OCI-LY7 (cell line): ENCODE results near the gene HS3ST3A1. TPM values are rescaled to one million over a fixed set of nuclear protein-coding genes. Genes with fewer than 3 reads are reported as not detected.

Source experiments
- BruUV-seq: library from RNA; stranded (reverse); fragments of 400-500 nt; replicated peaks from 2 replicates; lab custom pipeline; 2021; lab: Mats Ljungman, UMichigan
- CTCF ChIA-PET: fragments of 300-600 bp; sonication (Branson Sonifier 250); formaldehyde crosslinking; loops from one replicate; lab custom pipeline; 2022; ENCODE audit warnings: antibody characterized with exemption; ENCODE audit not compliant: unreplicated experiment; lab: Charles Lee
- POLR2A ChIA-PET: fragments of 300-600 bp; sonication (Branson Sonifier 250); formaldehyde crosslinking; loops from one replicate; lab custom pipeline; 2022; ENCODE audit warnings: antibody characterized with exemption; lab: Charles Lee
- DNase-seq: peaks from one replicate; pipeline ENCODE4 v3.0.0-alpha.2; 2015; ENCODE audit warnings: low spot score
- H2AFZ ChIP-seq: fragments of 200-600 bp; sonication (generic), shearing (Covaris generic); 2 replicates; pipeline ENCODE4 v1.6.1; 2014; ENCODE audit warnings: mild to moderate bottlenecking, antibody characterized with exemption, low read length, moderate library complexity
- H3K27ac ChIP-seq: fragments of 200-600 bp; sonication (generic); 2 replicates; pipeline ENCODE4 v1.5.1; 2014; ENCODE audit warnings: mixed run types, low read depth, mild to moderate bottlenecking, moderate library complexity, low read length, inconsistent platforms; ENCODE audit not compliant: poor library complexity, severe bottlenecking
- H3K36me3 ChIP-seq: fragments of 200-600 bp; sonication (generic); 2 replicates; pipeline ENCODE4 v1.6.1; 2014; ENCODE audit warnings: mild to moderate bottlenecking, antibody characterized with exemption, low read length, moderate library complexity, mixed read lengths; ENCODE audit not compliant: insufficient read depth
- H3K4me1 ChIP-seq: fragments of 200-600 bp; sonication (generic); 2 replicates; pipeline ENCODE4 v1.5.1; 2014; ENCODE audit warnings: mild to moderate bottlenecking, low read length; ENCODE audit not compliant: insufficient read depth, poor library complexity, severe bottlenecking
- H3K4me2 ChIP-seq: fragments of 200-600 bp; sonication (generic); 2 replicates; pipeline ENCODE4 v1.6.1; 2014; ENCODE audit warnings: mild to moderate bottlenecking, low read length
- H3K4me3 ChIP-seq: fragments of 200-600 bp; sonication (generic); 2 replicates; pipeline ENCODE4 v1.5.1; 2014; ENCODE audit warnings: mild to moderate bottlenecking, low read depth, low read length; ENCODE audit not compliant: poor library complexity, severe bottlenecking
- H3K79me2 ChIP-seq: fragments of 200-600 bp; sonication (generic); 2 replicates; pipeline ENCODE4 v1.6.1; 2016; ENCODE audit warnings: low read depth, mild to moderate bottlenecking, low read length, moderate library complexity, mixed read lengths; ENCODE audit not compliant: insufficient read depth
- H3K9me2 ChIP-seq: fragments of 200-600 bp; sonication (generic); 2 replicates; pipeline ENCODE4 v1.6.1; 2016; ENCODE audit warnings: mild to moderate bottlenecking, low read length, mixed read lengths; ENCODE audit not compliant: insufficient read depth
- H3K9me3 ChIP-seq: fragments of 200-600 bp; sonication (generic); 2 replicates; pipeline ENCODE4 v1.6.1; 2014; ENCODE audit warnings: mild to moderate bottlenecking, mixed run types, low read length, mixed read lengths
- H4K20me1 ChIP-seq: fragments of 200-600 bp; sonication (generic); 2 replicates; pipeline ENCODE4 v1.6.1; 2014; ENCODE audit warnings: mild to moderate bottlenecking, antibody characterized with exemption, low read length, moderate library complexity, mixed read lengths; ENCODE audit not compliant: insufficient read depth
- CTCF ChIP-seq: fragments of 200-600 bp; sonication (generic); conservative IDR thresholded peaks from 2 replicates; pipeline ENCODE4 v1.5.1; 2014; ENCODE audit warnings: mild to moderate bottlenecking, antibody characterized with exemption, low read length, moderate library complexity, mixed read lengths
- EZH2phosphoT487 ChIP-seq: fragments of 200-600 bp; sonication (generic); IDR thresholded peaks from 2 replicates; pipeline ENCODE4 v1.6.1; 2018; ENCODE audit warnings: low read depth, borderline replicate concordance, mild to moderate bottlenecking, mixed run types, antibody characterized with exemption, low read length, moderate library complexity, mixed read lengths
- intact Hi-C: fragments of 100-400 bp; cut with micrococcal nuclease; formaldehyde crosslinking; loops from one replicate; pipeline ENCODE4 v1.10.0; 2022; ENCODE audit not compliant: unreplicated experiment
- total RNA-seq, 2 experiments: library from RNA; depleted of rRNA in 1 of 2; stranded (reverse); fragments of >200 nt in 1 of 2; shearing (Covaris generic) in 1 of 2; gene quantifications; 2 replicates each; pipeline ENCODE4 v1.2.3, GENCODE V29; 2014 to 2022

HS3ST3A1 gene
- total RNA-seq, 2 experiments from 2014 or later: 0.72 TPM; not detected in 1

DNA sequence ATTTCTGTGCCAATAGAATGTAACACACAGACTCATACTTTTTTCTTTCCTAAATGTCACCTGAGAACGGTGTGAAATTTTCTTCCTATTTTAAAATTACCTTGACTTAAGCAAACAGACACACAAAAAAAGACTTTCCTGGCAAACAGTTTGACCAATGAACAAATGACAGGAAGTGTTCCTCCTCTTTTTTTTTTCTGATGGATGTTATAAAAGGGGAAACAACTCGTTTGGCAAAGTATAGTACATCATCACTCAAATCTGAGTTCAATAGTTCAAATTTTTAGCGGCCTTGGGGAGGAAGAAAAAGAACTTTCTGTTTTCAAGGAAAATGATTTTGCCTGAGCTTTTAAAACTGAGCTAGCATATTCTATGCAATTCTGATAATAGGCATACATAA lies 19.8 kb downstream of the HS3ST3A1 start:
- CTCF ChIA-PET: interaction anchor here (0.6 kb wide), 1 partner anchor 13 kb away, joined by 3 read pairs; no protein-coding TSS in a partner anchor

DNA sequence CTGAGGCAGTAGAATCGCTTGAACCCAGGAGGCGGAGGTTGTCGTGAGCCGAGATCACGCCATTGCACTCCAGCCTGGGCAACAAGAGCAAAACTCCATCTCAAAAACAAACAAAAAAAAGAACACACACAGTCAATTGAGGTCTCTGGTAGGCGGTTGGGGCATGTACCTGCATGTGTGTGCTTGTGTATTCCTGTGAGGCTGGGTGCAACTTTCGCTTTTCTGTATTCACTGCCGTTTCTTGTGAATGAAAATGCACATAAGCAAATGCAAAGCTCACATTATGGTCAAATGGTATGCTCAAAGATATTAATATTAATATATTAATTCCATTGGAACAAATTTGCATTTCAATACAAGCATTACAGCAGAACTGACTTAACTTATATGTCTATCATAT lies 20.9 kb downstream of the HS3ST3A1 start:
- H3K9me3 ChIP-seq: no peaks in the 10 kb centered on the region
- no peak for TF ChIP-seq CTCF
- TF ChIP-seq EZH2phosphoT487: no peak
- intact Hi-C loops: no loop called here
- DNase-seq: no peak
- no peaks in the 10 kb centered on the region for H4K20me1 ChIP-seq
- no peak overlapping the region for H3K4me3 ChIP-seq
- H3K4me1 ChIP-seq: peaks cover 20% of the 10 kb centered on the region
- POLR2A ChIA-PET: interaction anchor here (0.5 to 1.3 kb wide), 2 partner anchors 9 to 1077 kb away, joined by 4 to 6 read pairs; no protein-coding TSS in a partner anchor
- H3K9me2 ChIP-seq: no peaks in the 10 kb centered on the region
- no TSS peak for BruUV-seq
- no peaks in the 10 kb centered on the region for H3K36me3 ChIP-seq
- CTCF ChIA-PET: no interaction called here
- H3K27ac ChIP-seq: no peak overlapping the region
- H3K79me2 ChIP-seq: no peaks in the 10 kb centered on the region
- H3K4me2 ChIP-seq: no peak overlapping the region
- no peak overlapping the region for H2AFZ ChIP-seq

More for the DNA sequence above, 19.8 kb downstream of the HS3ST3A1 start:
- peaks cover 20% of the 10 kb centered on the region for H3K4me1 ChIP-seq
- H3K79me2 ChIP-seq: no peaks in the 10 kb centered on the region
- no peaks in the 10 kb centered on the region for H4K20me1 ChIP-seq
- no peaks in the 10 kb centered on the region for H3K9me2 ChIP-seq
- H3K9me3 ChIP-seq: no peaks in the 10 kb centered on the region
- H3K36me3 ChIP-seq: no peaks in the 10 kb centered on the region
- no peak overlapping the region for H3K27ac ChIP-seq
- POLR2A ChIA-PET: interaction anchor here (0.6 to 1.3 kb wide), 4 partner anchors 8 to 1347 kb away, joined by 3 to 6 read pairs (median 3); no protein-coding TSS in a partner anchor
- H3K4me3 ChIP-seq: no peak overlapping the region
- intact Hi-C loops: no loop called here
- no peak for DNase-seq
- no peak for TF ChIP-seq EZH2phosphoT487
- no peak for TF ChIP-seq CTCF
- H2AFZ ChIP-seq: peak overlapping the region; percentile 25; the same call in 1 of the 2 replicates
- H3K4me2 ChIP-seq: peak overlapping the region; percentile 17; the same call in 1 of the 2 replicates
- no TSS peak for BruUV-seq
